Smooth muscle cell of the brain vasculature (primary cell): ENCODE measurements around the gene SPG7.

Source experiments
- DNase-seq: peaks from one replicate; pipeline ENCODE4 v3.0.0-alpha.2; 2012; ENCODE audit warnings: low read depth, low spot score

The SPG7 gene

DNA sequence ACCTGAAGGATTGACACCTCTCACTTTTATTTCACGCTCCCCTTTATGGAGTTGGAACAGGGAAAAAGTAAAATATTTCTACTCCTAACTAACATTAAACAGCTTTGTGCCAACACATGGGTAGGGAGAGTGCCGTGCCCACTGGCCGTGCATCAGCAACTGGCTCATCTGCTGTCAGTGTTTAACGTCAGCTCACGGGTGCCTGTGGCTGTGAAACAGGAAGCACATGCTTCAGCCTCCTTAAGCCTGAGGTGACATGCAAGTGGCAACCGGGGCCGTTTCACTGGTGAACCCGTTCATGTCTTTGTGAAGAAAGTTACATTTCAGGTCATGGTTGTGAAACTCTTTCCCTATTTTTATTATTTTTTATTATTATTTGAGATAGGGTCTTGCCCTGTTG lies 3.2 kb downstream of the SPG7 start:
- DNase-seq = no peak

DNA sequence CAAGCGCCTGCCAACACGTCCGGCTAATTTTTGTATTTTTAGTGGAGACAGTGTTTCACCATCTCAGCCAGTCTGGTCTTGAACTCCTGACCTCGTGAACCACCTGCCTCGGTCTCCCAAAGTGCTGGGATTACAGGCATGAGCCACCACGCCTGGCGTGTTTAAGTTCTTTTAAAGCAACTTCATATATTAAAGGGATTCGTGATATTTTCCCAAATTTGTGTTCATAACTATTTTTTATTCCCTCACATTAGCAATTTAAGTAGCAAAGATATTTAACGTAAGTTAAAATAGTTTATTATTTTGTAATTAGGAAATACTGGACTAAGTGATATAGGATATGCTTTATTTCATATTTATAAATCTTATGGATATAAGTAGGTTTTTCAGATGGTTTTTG lies 4.2 kb downstream of the SPG7 start:
- no peak for DNase-seq

GRCh38 chr16:89517128-89517527 lies 8.9 kb downstream of the SPG7 start:
- no peak for DNase-seq

DNA sequence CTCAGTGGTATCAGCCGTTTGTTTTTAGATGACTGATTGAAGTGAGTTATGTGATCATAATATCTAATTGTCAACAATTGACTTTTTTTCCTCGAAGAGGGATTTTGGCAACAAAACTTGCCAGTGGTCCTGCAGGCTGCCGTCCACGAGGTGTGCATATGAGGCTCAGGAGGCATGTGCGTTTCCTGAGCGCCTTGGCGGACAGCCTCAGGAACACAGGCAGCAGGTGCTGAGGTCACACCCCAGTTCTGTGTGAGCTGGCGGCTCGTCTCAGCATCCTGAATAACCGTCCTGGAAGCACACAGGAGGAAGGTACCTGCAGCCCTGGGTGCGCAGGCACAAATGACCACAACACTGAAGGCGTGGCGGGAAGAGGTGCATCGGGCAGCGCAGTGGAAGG lies 11.7 kb downstream of the SPG7 start:
- DNase-seq = no peak

DNA sequence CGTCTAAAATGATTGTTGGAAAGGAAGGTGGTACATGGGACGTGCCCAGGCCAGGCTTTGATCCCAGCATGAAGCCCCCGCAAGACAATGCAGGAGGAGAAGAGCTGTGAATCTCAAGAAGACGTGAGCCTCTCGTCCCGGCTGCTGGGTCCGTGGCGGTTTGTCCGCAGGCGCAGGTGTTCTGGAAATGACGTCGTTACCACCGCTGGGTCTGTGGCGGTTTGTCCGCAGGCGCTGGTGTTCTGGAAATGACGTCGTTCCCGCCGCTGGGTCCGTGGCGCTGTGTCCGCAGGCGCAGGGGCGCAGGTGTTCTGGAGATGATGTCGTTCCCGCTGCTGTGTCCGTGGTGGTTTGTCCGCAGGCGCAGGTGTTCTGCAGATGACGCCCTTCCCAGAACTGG lies 14.1 kb downstream of the SPG7 start:
- DNase-seq = no peak

DNA sequence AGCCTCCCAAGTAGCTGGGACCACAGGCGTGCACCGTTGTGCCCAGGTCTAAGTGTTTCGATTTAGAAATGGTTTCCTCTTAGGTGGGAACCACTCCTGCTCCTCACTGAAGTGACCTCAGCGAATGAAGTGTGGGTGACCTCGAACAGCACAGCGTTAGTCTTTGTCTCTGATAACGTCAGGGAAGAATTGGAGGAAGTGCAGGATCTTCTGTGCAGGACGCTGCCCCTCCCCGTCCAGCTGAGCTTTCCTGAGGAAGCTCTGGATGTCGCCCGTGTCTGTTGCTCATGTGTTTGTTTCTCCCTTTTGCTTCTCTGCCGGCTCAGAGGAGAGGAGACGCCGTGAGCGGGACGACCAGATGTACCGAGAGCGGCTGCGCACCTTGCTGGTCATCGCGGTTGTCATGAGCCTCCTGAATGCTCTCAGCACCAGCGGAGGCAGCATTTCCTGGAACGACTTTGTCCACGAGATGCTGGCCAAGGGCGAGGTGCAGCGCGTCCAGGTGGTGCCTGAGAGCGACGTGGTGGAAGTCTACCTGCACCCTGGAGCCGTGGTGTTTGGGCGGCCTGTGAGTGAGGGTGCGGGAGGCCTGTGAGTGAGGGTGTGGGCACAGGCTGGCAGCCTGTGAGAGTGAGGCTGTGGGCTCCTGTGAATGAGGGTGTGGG lies 15.6 kb downstream of the SPG7 start:
- no peak for DNase-seq

DNA sequence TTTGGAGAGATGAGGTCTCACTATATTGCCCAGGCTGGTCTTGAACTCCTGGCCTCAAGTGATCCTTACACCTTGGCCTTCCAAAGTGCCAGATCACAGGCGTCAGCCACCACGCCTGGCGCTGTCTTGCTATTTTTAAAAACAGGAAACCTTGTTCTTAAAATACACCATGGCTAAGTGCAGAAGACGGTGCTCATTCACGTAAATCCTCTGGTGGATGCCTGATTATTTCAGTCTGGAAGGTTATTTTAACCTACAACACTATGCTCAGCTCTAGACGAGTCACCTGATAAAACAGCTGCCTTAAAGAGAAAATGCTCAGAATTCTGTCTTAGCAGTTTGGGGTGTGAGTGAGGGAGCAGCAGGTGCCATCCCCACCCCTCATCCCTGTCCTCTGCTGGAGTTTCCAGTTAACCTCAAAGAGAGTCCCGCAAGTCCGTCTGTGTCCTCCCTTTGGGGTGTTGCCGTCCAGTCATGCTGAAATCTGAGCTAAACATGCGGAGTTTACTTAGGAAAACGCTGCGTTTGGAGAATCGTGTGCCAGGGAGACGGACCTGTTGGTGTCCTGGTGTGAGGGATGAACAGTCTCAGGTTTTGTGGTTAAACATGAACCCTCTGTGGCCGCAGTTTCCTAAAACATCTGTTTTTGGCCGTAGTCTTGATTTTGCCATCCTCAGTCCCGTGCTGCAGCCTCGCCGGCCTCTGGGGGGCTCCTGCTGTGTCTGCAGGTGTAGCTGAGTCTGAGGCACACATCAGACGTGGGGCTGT lies 17.1 kb downstream of the SPG7 start:
- no peak for DNase-seq

GRCh38 chr16:89529097-89529496 lies 20.9 kb downstream of the SPG7 start:
- no peak for DNase-seq

GRCh38 chr16:89530401-89531381 lies 22.5 kb downstream of the SPG7 start:
- no peak for DNase-seq

DNA sequence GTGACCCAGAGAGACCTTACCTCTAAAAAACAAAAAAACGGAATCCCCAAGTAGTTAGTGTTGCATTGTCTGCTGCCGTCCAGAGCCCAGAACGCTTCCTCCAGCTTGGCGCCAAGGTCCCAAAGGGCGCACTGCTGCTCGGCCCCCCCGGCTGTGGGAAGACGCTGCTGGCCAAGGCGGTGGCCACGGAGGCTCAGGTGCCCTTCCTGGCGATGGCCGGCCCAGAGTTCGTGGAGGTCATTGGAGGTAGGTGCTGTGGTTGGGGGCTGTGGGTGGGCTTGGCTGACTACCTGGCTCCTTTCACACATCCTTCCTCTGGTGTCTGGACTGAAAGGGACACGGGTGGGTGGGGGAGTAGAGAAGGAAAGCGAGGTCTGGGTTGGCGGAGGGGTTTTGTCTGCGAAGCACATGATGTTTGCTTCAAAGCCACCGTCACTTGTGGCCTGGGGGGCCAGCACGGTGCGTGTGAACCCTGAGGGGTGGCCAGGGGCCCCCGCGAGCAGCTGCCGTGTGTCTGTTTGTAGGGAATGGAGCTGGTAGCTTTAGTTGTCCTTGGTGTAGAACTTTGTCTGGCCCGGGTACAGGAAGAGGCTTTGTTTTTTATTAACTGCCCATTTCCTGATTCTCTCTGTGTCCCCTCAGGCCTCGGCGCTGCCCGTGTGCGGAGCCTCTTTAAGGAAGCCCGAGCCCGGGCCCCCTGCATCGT lies 23.8 kb downstream of the SPG7 start:
- DNase-seq = no peak

- DNase-seq = no peak
These were observed 26.1 kb downstream of the SPG7 start for GRCh38 chr16:89534252-89534756.

DNA sequence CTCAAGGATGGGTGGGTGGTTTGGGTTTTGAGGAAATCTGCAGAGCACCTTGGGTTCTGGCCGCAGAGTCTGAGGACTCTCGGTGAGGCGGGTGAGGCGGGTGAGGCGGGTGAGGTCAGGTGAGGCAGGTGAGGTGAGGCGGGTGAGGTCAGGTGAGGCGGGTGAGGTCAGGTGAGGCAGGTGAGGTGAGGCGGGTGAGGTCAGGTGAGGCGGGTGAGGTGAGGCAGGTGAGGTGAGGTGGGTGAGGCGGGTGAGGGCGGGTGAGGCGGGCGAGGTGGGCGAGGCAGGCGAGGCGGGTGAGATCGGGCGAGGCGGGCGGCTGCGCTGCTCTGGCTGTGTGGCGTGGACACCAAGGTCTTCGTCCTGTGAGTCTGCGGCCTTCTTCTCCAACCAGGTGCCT lies 28.2 kb downstream of the SPG7 start:
- no peak for DNase-seq

DNA sequence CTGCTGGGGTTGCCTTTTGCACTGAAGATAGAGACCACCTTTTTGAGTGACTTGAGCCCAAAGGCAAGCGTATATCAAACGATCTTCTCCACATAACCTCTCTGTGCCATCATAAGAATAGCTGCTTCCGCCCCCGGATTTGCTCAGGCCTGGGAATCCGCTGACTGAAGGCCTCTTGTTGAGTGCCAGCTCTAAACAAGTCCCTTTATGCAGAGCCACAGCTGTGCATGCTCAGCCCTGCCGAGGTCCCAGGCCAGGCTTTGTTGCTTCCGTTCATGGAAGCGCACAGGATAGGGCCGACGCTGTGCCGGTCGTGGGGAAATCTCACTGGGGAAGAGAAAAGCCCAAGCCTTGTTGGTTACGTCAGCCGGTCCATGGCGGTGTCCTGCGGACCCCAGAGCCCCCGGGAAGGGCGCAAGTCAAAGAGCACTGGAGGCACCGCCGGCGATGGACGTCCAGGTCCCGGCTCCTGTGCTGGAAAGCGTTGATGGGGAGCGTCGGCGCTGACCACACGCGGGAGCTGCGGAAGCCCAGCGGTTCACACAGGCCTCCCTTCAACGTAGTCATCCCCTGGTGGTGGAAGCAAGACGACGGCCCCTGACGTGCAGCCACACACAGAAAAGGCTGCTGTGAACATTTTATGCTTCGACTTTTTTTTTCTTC lies 28.8 kb downstream of the SPG7 start:
- no peak for DNase-seq

GRCh38 chr16:89537549-89537925 lies 29.3 kb downstream of the SPG7 start:
- DNase-seq = no peak

DNA sequence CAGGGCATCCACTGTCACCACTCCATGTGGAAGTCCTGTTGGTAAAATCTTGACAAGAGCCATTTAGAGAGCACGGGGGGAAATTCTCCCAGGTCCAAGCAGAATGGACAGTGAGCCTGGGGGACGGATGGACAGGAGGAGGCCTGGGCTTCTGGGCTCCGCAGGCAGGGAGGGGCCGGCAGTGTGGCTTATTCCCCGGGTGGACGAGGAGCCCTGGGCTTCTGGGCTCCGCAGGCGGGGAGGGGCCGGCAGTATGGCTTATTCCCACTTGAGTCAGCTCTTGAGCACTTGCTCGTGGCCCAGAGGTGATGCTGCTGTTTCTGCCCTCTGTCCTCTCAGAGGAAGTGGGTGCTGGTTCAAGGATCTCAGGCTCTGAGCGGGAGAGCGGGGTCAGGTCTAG lies 30.1 kb downstream of the SPG7 start:
- DNase-seq = no peak

- no peak for DNase-seq
These were observed 32.4 kb downstream of the SPG7 start for GRCh38 chr16:89540557-89540956.

DNA sequence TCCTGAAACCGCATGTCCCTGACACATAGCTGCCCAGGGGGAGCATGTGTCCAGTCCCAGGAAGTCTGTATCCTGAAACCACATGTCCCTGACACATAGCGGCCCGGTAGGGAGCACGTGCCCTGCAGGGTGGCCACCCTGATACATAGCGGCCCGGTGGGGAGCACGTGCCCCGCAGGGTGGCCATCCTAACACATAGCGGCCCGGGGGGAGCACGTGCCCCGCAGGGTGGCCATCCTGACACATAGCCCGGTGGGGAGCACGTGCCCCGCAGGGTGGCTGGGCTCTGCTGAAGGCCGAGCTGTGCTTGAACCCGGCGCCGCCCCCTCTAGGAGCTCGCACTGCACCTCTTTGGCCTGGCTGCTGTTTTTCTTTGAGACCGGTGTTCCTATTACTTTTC lies 33.6 kb downstream of the SPG7 start:
- no peak for DNase-seq

DNA sequence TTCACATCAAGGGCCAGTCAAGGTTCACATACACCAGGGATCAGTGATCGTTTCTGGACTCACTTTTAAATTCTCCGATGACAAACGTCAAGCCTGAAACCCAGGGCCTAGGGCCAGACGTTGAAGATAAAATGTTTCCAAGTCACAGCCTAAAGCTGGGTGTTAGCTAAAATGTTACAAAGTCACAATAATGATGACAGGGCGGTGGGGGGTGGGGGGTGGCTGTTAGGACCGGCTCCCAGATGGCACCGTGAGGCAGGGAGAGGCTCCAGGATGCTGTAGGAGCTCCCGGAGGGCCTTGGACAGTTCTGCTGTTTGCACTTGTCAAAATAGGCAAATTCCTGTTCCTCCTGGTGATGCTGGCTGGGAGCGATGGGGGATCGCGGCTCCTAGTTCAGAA lies 35.9 kb downstream of the SPG7 start:
- DNase-seq = no peak

GRCh38 chr16:89544713-89545043 lies 36.5 kb downstream of the SPG7 start:
- no peak for DNase-seq

GRCh38 chr16:89545044-89545830 lies 37.0 kb downstream of the SPG7 start:
- DNase-seq = no peak
